Fibroblast of villous mesenchyme (primary cell): Measurements from ENCODE around the gene TOR1B. TPM values are rescaled to one million over a fixed set of nuclear protein-coding genes. Genes with fewer than 3 reads are reported as not detected.
"Not testable (repeated sequence)": the region's sequence is repeated elsewhere in the genome, so short reads cannot be mapped to it uniquely, and the experiment has no call there.

Experiments used
- DNase-seq: peaks from one replicate; pipeline ENCODE4 v3.0.0-alpha.2; 2010; ENCODE audit warnings: low read depth
- H3K4me3 ChIP-seq: 2 replicates; pipeline ENCODE4 v1.5.1; 2011; ENCODE audit warnings: low read depth, mild to moderate bottlenecking, low read length
- total RNA-seq: library from RNA; depleted of rRNA; stranded (reverse); fragments of >200 nt; gene quantifications from 2 replicates; pipeline ENCODE4 v1.2.3, GENCODE V29; 2012
- TF ChIP-seq, protein P1 (sequence below): IDR thresholded peaks from 2 replicates; pipeline ENCODE4 v1.5.1; 2012; ENCODE audit warnings: low read depth, mild to moderate bottlenecking, low read length; ENCODE audit not compliant: insufficient read depth

The TOR1B gene
- total RNA-seq, 1 donor: 33.2 TPM

GRCh38 chr9:129783516-129784361 lies 19.2 kb upstream of the TOR1B start:
- H3K4me3 ChIP-seq: no peak overlapping the region
- DNase-seq: peak; percentile 85
- TF ChIP-seq, protein P1, sequence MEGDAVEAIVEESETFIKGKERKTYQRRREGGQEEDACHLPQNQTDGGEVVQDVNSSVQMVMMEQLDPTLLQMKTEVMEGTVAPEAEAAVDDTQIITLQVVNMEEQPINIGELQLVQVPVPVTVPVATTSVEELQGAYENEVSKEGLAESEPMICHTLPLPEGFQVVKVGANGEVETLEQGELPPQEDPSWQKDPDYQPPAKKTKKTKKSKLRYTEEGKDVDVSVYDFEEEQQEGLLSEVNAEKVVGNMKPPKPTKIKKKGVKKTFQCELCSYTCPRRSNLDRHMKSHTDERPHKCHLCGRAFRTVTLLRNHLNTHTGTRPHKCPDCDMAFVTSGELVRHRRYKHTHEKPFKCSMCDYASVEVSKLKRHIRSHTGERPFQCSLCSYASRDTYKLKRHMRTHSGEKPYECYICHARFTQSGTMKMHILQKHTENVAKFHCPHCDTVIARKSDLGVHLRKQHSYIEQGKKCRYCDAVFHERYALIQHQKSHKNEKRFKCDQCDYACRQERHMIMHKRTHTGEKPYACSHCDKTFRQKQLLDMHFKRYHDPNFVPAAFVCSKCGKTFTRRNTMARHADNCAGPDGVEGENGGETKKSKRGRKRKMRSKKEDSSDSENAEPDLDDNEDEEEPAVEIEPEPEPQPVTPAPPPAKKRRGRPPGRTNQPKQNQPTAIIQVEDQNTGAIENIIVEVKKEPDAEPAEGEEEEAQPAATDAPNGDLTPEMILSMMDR: peak; percentile 95

GRCh38 chr9:129784970-129785369 lies 18.0 kb upstream of the TOR1B start:
- DNase-seq: not testable (repeated sequence)

GRCh38 chr9:129785866-129786265 lies 17.1 kb upstream of the TOR1B start:
- DNase-seq: no peak

More at GRCh38 chr9:129784970-129785369, 18.0 kb upstream of the TOR1B start:
- H3K4me3 ChIP-seq: not testable (repeated sequence)

DNA sequence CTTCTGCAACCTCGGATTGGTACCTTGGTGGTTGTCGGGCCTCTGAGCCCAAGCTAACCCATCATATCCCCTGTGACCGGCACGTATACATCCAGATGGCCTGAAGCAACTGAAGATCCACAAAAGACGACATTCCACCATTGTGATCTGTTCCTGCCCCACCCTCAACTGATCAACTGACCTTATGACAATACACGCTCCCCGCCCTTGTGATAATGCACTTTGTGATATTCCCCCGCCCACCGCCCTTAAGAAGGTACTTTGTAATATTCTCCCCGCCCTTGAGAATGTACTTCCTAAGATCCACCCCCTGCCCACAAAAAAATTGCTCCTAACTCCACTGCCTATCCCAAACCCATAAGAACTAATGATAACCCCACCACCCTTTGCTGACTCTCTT lies 16.5 kb upstream of the TOR1B start:
- H3K4me3 ChIP-seq: no peak overlapping the region
- DNase-seq: no peak
- TF ChIP-seq, protein P1: no peak

More at GRCh38 chr9:129785866-129786265, 17.1 kb upstream of the TOR1B start:
- H3K4me3 ChIP-seq: no peak overlapping the region
- TF ChIP-seq, protein P1: no peak

DNA sequence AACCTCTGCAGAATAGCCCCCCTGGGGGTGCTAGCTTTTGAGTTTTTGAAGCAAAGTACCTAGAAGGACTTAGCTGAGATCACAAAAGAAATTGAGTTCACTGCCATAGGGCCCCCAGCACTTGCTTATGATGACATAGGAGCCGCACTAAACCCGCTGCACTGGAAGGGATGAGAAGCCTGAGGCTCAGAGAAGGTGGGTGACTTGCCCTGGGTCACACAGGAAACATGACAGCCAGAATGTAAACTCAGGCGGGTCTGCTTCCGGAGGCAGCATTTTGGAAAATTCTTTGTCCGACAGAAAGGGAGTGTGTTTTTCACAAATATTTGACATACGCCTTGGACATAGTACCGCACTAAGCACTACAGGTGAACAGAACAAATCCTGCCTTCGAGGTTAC lies 8.4 kb upstream of the TOR1B start:
- TF ChIP-seq, protein P1: no peak
- no peak overlapping the region for H3K4me3 ChIP-seq
- DNase-seq: no peak

DNA sequence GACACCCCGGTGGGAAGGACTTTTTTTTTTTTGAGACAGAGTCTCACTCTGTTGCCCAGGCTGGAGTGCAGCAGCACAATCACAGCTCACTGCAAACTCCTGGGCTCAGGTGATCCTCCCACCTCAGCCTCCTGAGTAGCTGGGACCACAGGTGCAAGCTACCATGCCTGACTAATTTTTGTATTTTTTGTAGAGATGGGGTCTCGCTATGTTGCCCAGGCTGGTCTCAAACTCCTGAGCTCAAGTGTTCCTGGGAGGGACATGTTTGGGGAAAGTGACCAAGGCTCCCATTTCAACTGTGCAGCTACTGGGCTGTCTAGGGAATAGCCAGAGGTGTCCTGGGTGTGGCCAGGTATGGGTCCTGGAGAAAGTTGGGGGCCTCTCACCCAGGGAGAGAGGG lies 7.0 kb upstream of the TOR1B start:
- DNase-seq, H3K4me3 ChIP-seq: not testable (repeated sequence)

DNA sequence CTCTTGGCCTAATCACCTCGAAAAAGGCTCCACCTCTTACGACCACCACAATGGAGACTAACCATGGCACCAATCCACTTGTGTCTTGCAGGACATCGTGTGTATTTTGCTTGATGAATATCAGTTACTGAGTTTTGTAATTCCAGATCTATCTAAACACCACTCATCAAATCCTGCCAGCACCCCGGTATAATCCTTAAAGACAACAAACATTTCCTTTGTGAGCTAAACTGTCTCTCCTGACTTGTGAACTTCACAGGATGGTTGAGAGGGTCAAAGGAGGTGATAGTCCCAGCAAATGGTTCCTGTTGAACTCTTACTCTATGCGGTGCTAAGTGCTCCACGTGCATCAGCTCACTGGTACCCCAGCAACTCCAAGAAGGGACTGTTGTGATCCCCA lies 4.0 kb upstream of the TOR1B start:
- no peak for DNase-seq
- TF ChIP-seq, protein P1: no peak
- H3K4me3 ChIP-seq: no peak overlapping the region

GRCh38 chr9:129801504-129801903 lies 1.5 kb upstream of the TOR1B start:
- TF ChIP-seq, protein P1: no peak

More at GRCh38 chr9:129801504-129801903, 1.5 kb upstream of the TOR1B start:
- DNase-seq: no peak
- H3K4me3 ChIP-seq: no peak overlapping the region
